Endothelial cell of umbilical vein (primary cell): ENCODE results near the gene TPM3. TPM values are rescaled to one million over a fixed set of nuclear protein-coding genes. Genes with fewer than 3 reads are reported as not detected.
A peak's percentile ranks its signal among the peaks of the same experiment; 100 is the strongest.

Experiments used
- BruUV-seq: library from RNA; stranded (reverse); fragments of 400-500 nt; replicated peaks from 2 replicates; lab custom pipeline; 2021; lab: Mats Ljungman, UMichigan
- CTCF ChIA-PET: fragments of 300-600, 350-600 bp; sonication (Branson Sonifier 250); formaldehyde crosslinking; loops from one replicate; lab custom pipeline; 2021; ENCODE audit warnings: antibody characterized with exemption, inconsistent platforms; lab: Charles Lee
- POLR2A ChIA-PET: fragments of 300-600, 350-600 bp; sonication (Branson Sonifier 250); formaldehyde crosslinking; loops from one replicate; lab custom pipeline; 2021; ENCODE audit warnings: antibody characterized with exemption, inconsistent platforms; lab: Charles Lee
- DNase-seq: peaks from one replicate; pipeline ENCODE4 v3.0.0-alpha.2; 2011; ENCODE audit warnings: low read depth, low spot score
- FAIRE-seq: peaks from 2 replicates; lab custom pipeline; 2011; peaks lifted over from hg19 to GRCh38; lab: Jason Lieb, UNC
- H2AFZ ChIP-seq: 2 replicates; pipeline ENCODE4 v1.6.0; 2012; ENCODE audit warnings: low read depth, low read length, control low read depth, inconsistent platforms
- H3K27ac ChIP-seq: 2 replicates; pipeline ENCODE4 v1.5.1; 2011; ENCODE audit warnings: low read depth, mild to moderate bottlenecking, control low read depth, low read length, moderate library complexity; ENCODE audit not compliant: insufficient read depth
- H3K27me3 ChIP-seq, 2 experiments: 2 replicates each; pipeline versions ENCODE4 v1.6.0 to v1.6.1; 2011; ENCODE audit warnings: low read length in 2 of 2, mixed read lengths in 1 of 2; ENCODE audit not compliant: control insufficient read depth in 2 of 2, insufficient read depth in 2 of 2
- H3K36me3 ChIP-seq, 2 experiments: 2 replicates in 1 of 2; 3 replicates in 1 of 2; pipeline ENCODE4 v1.5.1; 2011; ENCODE audit warnings: low read length in 2 of 2, mild to moderate bottlenecking in 1 of 2, moderate library complexity in 1 of 2; ENCODE audit not compliant: control insufficient read depth in 2 of 2, insufficient read depth in 2 of 2; ENCODE audit errors: extremely low read depth in 1 of 2
- H3K4me1 ChIP-seq: 3 replicates; pipeline ENCODE4 v1.5.1; 2011; ENCODE audit warnings: mild to moderate bottlenecking, low read length; ENCODE audit not compliant: control insufficient read depth, insufficient read depth; ENCODE audit errors: extremely low read depth
- H3K4me2 ChIP-seq: 2 replicates; pipeline ENCODE4 v1.6.1; 2011; ENCODE audit warnings: low read length, control low read depth, mixed read lengths; ENCODE audit not compliant: insufficient read depth
- H3K4me3 ChIP-seq, 3 experiments: fragments of 200-600 bp in 1 of 3; sonication (generic), shearing (Covaris generic) in 1 of 3; replicated peaks in 1 of 3; 2 replicates each; pipeline ENCODE4 v1.5.1; 2011 to 2016; ENCODE audit warnings: control low read depth in 3 of 3, low read length in 3 of 3, mild to moderate bottlenecking in 2 of 3, inconsistent platforms in 1 of 3, low read depth in 1 of 3, moderate library complexity in 1 of 3; ENCODE audit not compliant: insufficient read depth in 1 of 3
- H3K79me2 ChIP-seq: 2 replicates; pipeline ENCODE4 v1.6.0; 2012; ENCODE audit warnings: low read length, inconsistent platforms; ENCODE audit not compliant: control insufficient read depth, insufficient read depth
- H3K9ac ChIP-seq: replicated peaks from 2 replicates; pipeline ENCODE3; 2011; ENCODE audit warnings: low read length, control low read depth; ENCODE audit not compliant: insufficient read depth; ENCODE audit errors: extremely low read depth
- H3K9me1 ChIP-seq: replicated peaks from 3 replicates; pipeline ENCODE4 v1.6.0; 2011; ENCODE audit warnings: mild to moderate bottlenecking, low read length; ENCODE audit not compliant: control insufficient read depth, insufficient read depth; ENCODE audit errors: extremely low read depth
- H3K9me3 ChIP-seq: replicated peaks from 2 replicates; pipeline ENCODE4 v1.5.1; 2012; ENCODE audit warnings: low read length, inconsistent platforms; ENCODE audit not compliant: control insufficient read depth, insufficient read depth
- H4K20me1 ChIP-seq: replicated peaks from 2 replicates; pipeline ENCODE3; 2011; ENCODE audit warnings: mild to moderate bottlenecking, low read length; ENCODE audit not compliant: control insufficient read depth, insufficient read depth; ENCODE audit errors: extremely low read depth
- CTCF ChIP-seq, 2 donors: IDR thresholded peaks; 1 replicate in 1 of 2; 2 replicates in 1 of 2; pipeline ENCODE4 v1.5.1; 2011; ENCODE audit warnings: low read length in 2 of 2, mild to moderate bottlenecking in 2 of 2, moderate library complexity in 2 of 2, control low read depth in 1 of 2, inconsistent platforms in 1 of 2, low read depth in 1 of 2; ENCODE audit not compliant: insufficient read depth in 1 of 2; ENCODE audit errors: extremely low read depth in 1 of 2
- EZH2 ChIP-seq: IDR thresholded peaks from 2 replicates; pipeline ENCODE4 v1.6.1; 2012; ENCODE audit warnings: borderline replicate concordance, low read depth, mild to moderate bottlenecking, moderate library complexity, low read length, inconsistent platforms; ENCODE audit not compliant: severe bottlenecking
- FOS ChIP-seq: IDR thresholded peaks from 2 replicates; pipeline ENCODE4 v1.6.1; 2011; ENCODE audit warnings: mild to moderate bottlenecking, low read length, moderate library complexity, borderline replicate concordance; ENCODE audit not compliant: insufficient read depth
- GATA2 ChIP-seq: IDR thresholded peaks from 2 replicates; pipeline ENCODE4 v1.7.0; 2011; ENCODE audit warnings: low read depth, mild to moderate bottlenecking, moderate library complexity, mixed read lengths, low read length; ENCODE audit not compliant: insufficient read length, insufficient read depth
- JUN ChIP-seq: IDR thresholded peaks from 2 replicates; pipeline ENCODE4 v1.6.1; 2011; ENCODE audit warnings: borderline replicate concordance, low read depth; ENCODE audit not compliant: insufficient read length, insufficient read depth
- MAX ChIP-seq: IDR thresholded peaks from 2 replicates; pipeline ENCODE4 v1.6.1; 2011; ENCODE audit not compliant: insufficient read depth, insufficient read length
- MYC ChIP-seq: IDR thresholded peaks from one replicate; pipeline ENCODE4 v1.6.1; 2011; ENCODE audit warnings: mild to moderate bottlenecking, low read depth, low read length
- POLR2A ChIP-seq: IDR thresholded peaks from 2 replicates; pipeline ENCODE4 v1.6.1; 2012; ENCODE audit warnings: low read depth, mild to moderate bottlenecking, control low read depth, low read length
- POLR2AphosphoS5 ChIP-seq: IDR thresholded peaks from 2 replicates; pipeline ENCODE4 v1.6.1; 2012; ENCODE audit warnings: low read depth, mild to moderate bottlenecking, control low read depth, low read length, moderate library complexity; ENCODE audit not compliant: insufficient read depth
- dilution Hi-C: fragments of 300-500 bp; cut with MboI; formaldehyde crosslinking; loops from one replicate; pipeline ENCODE4 v1.15.0; 2019; ENCODE audit warnings: low sequenced_read_pairs; ENCODE audit not compliant: extremely low pct_ligation_motif_present
- intact Hi-C: fragments of 100-400 bp; cut with micrococcal nuclease; formaldehyde crosslinking; loops from one replicate; pipeline ENCODE4 v1.10.0; 2022
- polyA plus RNA-seq, 4 experiments: library from polyadenylated mRNA; depleted of rRNA in 3 of 4; stranded (reverse) in 3 of 4; unstranded in 1 of 4; fragments of >200 nt; gene quantifications; 2 replicates each; pipeline versions ENCODE4 v1.2.1 to v1.2.3, GENCODE V29; 2011 to 2012; ENCODE audit warnings: missing spikeins in 1 of 4
- total RNA-seq: library from RNA; stranded (reverse); gene quantifications from 2 replicates; pipeline ENCODE4 v1.2.3, GENCODE V29; 2021

TPM3 gene
- total and polyA plus RNA-seq, 2 donors (not counting 3 experiments of a cell fraction or from before 2014, with no cell fraction given) = 395 to 927 TPM

- peaks cover 55% of the 10 kb centered on the region for H3K79me2 ChIP-seq
Observed at GRCh38 chr1:154182344-154183045, 9.4 kb downstream of the TPM3 start.

More at GRCh38 chr1:154182344-154183045, 9.4 kb downstream of the TPM3 start:
- FAIRE-seq (no peak), DNase-seq (peak; percentile 79)
- Histone ChIP-seq H4K20me1 (peaks cover 4% of the 10 kb centered on the region), H2AFZ (no peak overlapping the region), H3K4me1 (peaks cover 38% of the 10 kb centered on the region), H3K4me2 (peak overlapping the region; percentile 96), H3K9me1 (no peaks in the 10 kb centered on the region), H3K4me3 (peak overlapping the region; percentile 87 to 99 (median 93)), H3K36me3 (peaks cover 0 to 13% of the 10 kb centered on the region in 2 experiments), H3K27me3 (peaks cover 0 to 3% of the 10 kb centered on the region in 2 experiments), H3K9me3 (no peaks in the 10 kb centered on the region), H3K27ac (peak overlapping the region; percentile 64), H3K9ac (peak overlapping the region; percentile 84)
- CTCF ChIA-PET = interaction anchor here (0.8 to 1.3 kb wide), 4 partner anchors 14 to 152 kb away, joined by 3 to 8 read pairs (median 4); no protein-coding TSS in a partner anchor
- intact Hi-C loops = loop anchor here (1.0 to 5.0 kb wide), 3 partner anchors 38 to 190 kb away; partner anchors contain the start of genes ATP8B2, RPS27 and UBAP2L
- dilution Hi-C loops = no loop called here
- no peak for TF ChIP-seq CTCF (IDR thresholded peaks at IDR 0.05; ENCODE audit: extremely low read depth in 1 of 2, insufficient read depth in 1 of 2, low read depth in 1 of 2, low read length in 2 of 2)
- TF ChIP-seq EZH2 = no peak
- no peak for TF ChIP-seq POLR2AphosphoS5
- TF ChIP-seq GATA2 = no peak
- peak; percentile 36 for TF ChIP-seq FOS
- peak; percentile 71 for TF ChIP-seq POLR2A
- TF ChIP-seq JUN = no peak
- no peak for TF ChIP-seq MYC
- no peak for TF ChIP-seq MAX
- POLR2A ChIA-PET = interaction anchor here (0.6 to 0.9 kb wide), 3 partner anchors 10 to 89 kb away, joined by 3 to 5 read pairs (median 4); partner anchors contain the start of genes TPM3 and UBAP2L
- BruUV-seq = TSS peak; percentile 77
